Endothelial cell of umbilical vein (primary cell): ENCODE measurements around the gene TMTC1. TPM values are rescaled to one million over a fixed set of nuclear protein-coding genes. Genes with fewer than 3 reads are reported as not detected.

Experiments used
- BruUV-seq: library from RNA; stranded (reverse); fragments of 400-500 nt; replicated peaks from 2 replicates; lab custom pipeline; 2021; lab: Mats Ljungman, UMichigan
- CTCF ChIA-PET: fragments of 300-600, 350-600 bp; sonication (Branson Sonifier 250); formaldehyde crosslinking; loops from one replicate; lab custom pipeline; 2021; ENCODE audit warnings: antibody characterized with exemption, inconsistent platforms; lab: Charles Lee
- POLR2A ChIA-PET: fragments of 300-600, 350-600 bp; sonication (Branson Sonifier 250); formaldehyde crosslinking; loops from one replicate; lab custom pipeline; 2021; ENCODE audit warnings: antibody characterized with exemption, inconsistent platforms; lab: Charles Lee
- DNase-seq: peaks from one replicate; pipeline ENCODE4 v3.0.0-alpha.2; 2011; ENCODE audit warnings: low read depth, low spot score
- FAIRE-seq: peaks from 2 replicates; lab custom pipeline; 2011; peaks lifted over from hg19 to GRCh38; lab: Jason Lieb, UNC
- H2AFZ ChIP-seq: 2 replicates; pipeline ENCODE4 v1.6.0; 2012; ENCODE audit warnings: low read depth, low read length, control low read depth, inconsistent platforms
- H3K27ac ChIP-seq: 2 replicates; pipeline ENCODE4 v1.5.1; 2011; ENCODE audit warnings: low read depth, mild to moderate bottlenecking, control low read depth, low read length, moderate library complexity; ENCODE audit not compliant: insufficient read depth
- H3K27me3 ChIP-seq, 2 experiments: 2 replicates each; pipeline versions ENCODE4 v1.6.0 to v1.6.1; 2011; ENCODE audit warnings: low read length in 2 of 2, mixed read lengths in 1 of 2; ENCODE audit not compliant: control insufficient read depth in 2 of 2, insufficient read depth in 2 of 2
- H3K36me3 ChIP-seq, 2 experiments: 2 replicates in 1 of 2; 3 replicates in 1 of 2; pipeline ENCODE4 v1.5.1; 2011; ENCODE audit warnings: low read length in 2 of 2, mild to moderate bottlenecking in 1 of 2, moderate library complexity in 1 of 2; ENCODE audit not compliant: control insufficient read depth in 2 of 2, insufficient read depth in 2 of 2; ENCODE audit errors: extremely low read depth in 1 of 2
- H3K4me1 ChIP-seq: 3 replicates; pipeline ENCODE4 v1.5.1; 2011; ENCODE audit warnings: mild to moderate bottlenecking, low read length; ENCODE audit not compliant: control insufficient read depth, insufficient read depth; ENCODE audit errors: extremely low read depth
- H3K4me2 ChIP-seq: 2 replicates; pipeline ENCODE4 v1.6.1; 2011; ENCODE audit warnings: low read length, control low read depth, mixed read lengths; ENCODE audit not compliant: insufficient read depth
- H3K4me3 ChIP-seq, 3 experiments: fragments of 200-600 bp in 1 of 3; sonication (generic), shearing (Covaris generic) in 1 of 3; replicated peaks in 1 of 3; 2 replicates each; pipeline ENCODE4 v1.5.1; 2011 to 2016; ENCODE audit warnings: control low read depth in 3 of 3, low read length in 3 of 3, mild to moderate bottlenecking in 2 of 3, inconsistent platforms in 1 of 3, low read depth in 1 of 3, moderate library complexity in 1 of 3; ENCODE audit not compliant: insufficient read depth in 1 of 3
- H3K79me2 ChIP-seq: 2 replicates; pipeline ENCODE4 v1.6.0; 2012; ENCODE audit warnings: low read length, inconsistent platforms; ENCODE audit not compliant: control insufficient read depth, insufficient read depth
- H3K9ac ChIP-seq: replicated peaks from 2 replicates; pipeline ENCODE3; 2011; ENCODE audit warnings: low read length, control low read depth; ENCODE audit not compliant: insufficient read depth; ENCODE audit errors: extremely low read depth
- H3K9me1 ChIP-seq: replicated peaks from 3 replicates; pipeline ENCODE4 v1.6.0; 2011; ENCODE audit warnings: mild to moderate bottlenecking, low read length; ENCODE audit not compliant: control insufficient read depth, insufficient read depth; ENCODE audit errors: extremely low read depth
- H3K9me3 ChIP-seq: replicated peaks from 2 replicates; pipeline ENCODE4 v1.5.1; 2012; ENCODE audit warnings: low read length, inconsistent platforms; ENCODE audit not compliant: control insufficient read depth, insufficient read depth
- H4K20me1 ChIP-seq: replicated peaks from 2 replicates; pipeline ENCODE3; 2011; ENCODE audit warnings: mild to moderate bottlenecking, low read length; ENCODE audit not compliant: control insufficient read depth, insufficient read depth; ENCODE audit errors: extremely low read depth
- CTCF ChIP-seq, 2 donors: IDR thresholded peaks; 1 replicate in 1 of 2; 2 replicates in 1 of 2; pipeline ENCODE4 v1.5.1; 2011; ENCODE audit warnings: low read length in 2 of 2, mild to moderate bottlenecking in 2 of 2, moderate library complexity in 2 of 2, control low read depth in 1 of 2, inconsistent platforms in 1 of 2, low read depth in 1 of 2; ENCODE audit not compliant: insufficient read depth in 1 of 2; ENCODE audit errors: extremely low read depth in 1 of 2
- EZH2 ChIP-seq: IDR thresholded peaks from 2 replicates; pipeline ENCODE4 v1.6.1; 2012; ENCODE audit warnings: borderline replicate concordance, low read depth, mild to moderate bottlenecking, moderate library complexity, low read length, inconsistent platforms; ENCODE audit not compliant: severe bottlenecking
- FOS ChIP-seq: IDR thresholded peaks from 2 replicates; pipeline ENCODE4 v1.6.1; 2011; ENCODE audit warnings: mild to moderate bottlenecking, low read length, moderate library complexity, borderline replicate concordance; ENCODE audit not compliant: insufficient read depth
- GATA2 ChIP-seq: IDR thresholded peaks from 2 replicates; pipeline ENCODE4 v1.7.0; 2011; ENCODE audit warnings: low read depth, mild to moderate bottlenecking, moderate library complexity, mixed read lengths, low read length; ENCODE audit not compliant: insufficient read length, insufficient read depth
- JUN ChIP-seq: IDR thresholded peaks from 2 replicates; pipeline ENCODE4 v1.6.1; 2011; ENCODE audit warnings: borderline replicate concordance, low read depth; ENCODE audit not compliant: insufficient read length, insufficient read depth
- MAX ChIP-seq: IDR thresholded peaks from 2 replicates; pipeline ENCODE4 v1.6.1; 2011; ENCODE audit not compliant: insufficient read depth, insufficient read length
- MYC ChIP-seq: IDR thresholded peaks from one replicate; pipeline ENCODE4 v1.6.1; 2011; ENCODE audit warnings: mild to moderate bottlenecking, low read depth, low read length
- POLR2A ChIP-seq: IDR thresholded peaks from 2 replicates; pipeline ENCODE4 v1.6.1; 2012; ENCODE audit warnings: low read depth, mild to moderate bottlenecking, control low read depth, low read length
- POLR2AphosphoS5 ChIP-seq: IDR thresholded peaks from 2 replicates; pipeline ENCODE4 v1.6.1; 2012; ENCODE audit warnings: low read depth, mild to moderate bottlenecking, control low read depth, low read length, moderate library complexity; ENCODE audit not compliant: insufficient read depth
- dilution Hi-C: fragments of 300-500 bp; cut with MboI; formaldehyde crosslinking; loops from one replicate; pipeline ENCODE4 v1.15.0; 2019; ENCODE audit warnings: low sequenced_read_pairs; ENCODE audit not compliant: extremely low pct_ligation_motif_present
- intact Hi-C: fragments of 100-400 bp; cut with micrococcal nuclease; formaldehyde crosslinking; loops from one replicate; pipeline ENCODE4 v1.10.0; 2022
- polyA plus RNA-seq, 4 experiments: library from polyadenylated mRNA; depleted of rRNA in 3 of 4; stranded (reverse) in 3 of 4; unstranded in 1 of 4; fragments of >200 nt; gene quantifications; 2 replicates each; pipeline versions ENCODE4 v1.2.1 to v1.2.3, GENCODE V29; 2011 to 2012; ENCODE audit warnings: missing spikeins in 1 of 4
- total RNA-seq: library from RNA; stranded (reverse); gene quantifications from 2 replicates; pipeline ENCODE4 v1.2.3, GENCODE V29; 2021

Gene TMTC1
- total and polyA plus RNA-seq, 2 donors (not counting 3 experiments of a cell fraction or from before 2014, with no cell fraction given) = 5.4 to 5.9 TPM

- no peaks in the 10 kb centered on the region for H3K27me3 ChIP-seq
- no peaks in the 10 kb centered on the region for H3K9me1 ChIP-seq
- H3K79me2 ChIP-seq = no peaks in the 10 kb centered on the region
- H3K9ac ChIP-seq = no peak overlapping the region
- DNase-seq (no peak), FAIRE-seq (no peak)
- H3K4me3 ChIP-seq = no peak overlapping the region
- no peaks in the 10 kb centered on the region for H3K4me1 ChIP-seq
- H4K20me1 ChIP-seq = no peaks in the 10 kb centered on the region
- no peak overlapping the region for H3K4me2 ChIP-seq
- intact Hi-C loops (no loop called here), dilution Hi-C loops (no loop called here)
- no peaks in the 10 kb centered on the region for H3K9me3 ChIP-seq
- no peaks in the 10 kb centered on the region for H3K36me3 ChIP-seq
- no TSS peak for BruUV-seq
- no peak for TF ChIP-seq MYC
- TF ChIP-seq EZH2 = no peak
- TF ChIP-seq POLR2AphosphoS5 = no peak
- no peak for TF ChIP-seq JUN
- no peak for TF ChIP-seq POLR2A
- TF ChIP-seq GATA2 = no peak
- no peak for TF ChIP-seq MAX
- TF ChIP-seq CTCF (IDR thresholded peaks at IDR 0.05; ENCODE audit: extremely low read depth in 1 of 2, insufficient read depth in 1 of 2, low read depth in 1 of 2, low read length in 2 of 2) = no peak
- TF ChIP-seq FOS = no peak
- no peak overlapping the region for H3K27ac ChIP-seq
- no peak overlapping the region for H2AFZ ChIP-seq
- ChIA-PET POLR2A (no interaction called here), CTCF (no interaction called here)
Observed at GRCh38 chr12:29768372-29768771, 15.4 kb downstream of the TMTC1 start.
